ENCODE measurements around the gene STK38. TPM values are rescaled to one million over a fixed set of nuclear protein-coding genes. Genes with fewer than 3 reads are reported as not detected.
"Not testable (repeated sequence)": the region's sequence is repeated elsewhere in the genome, so short reads cannot be mapped to it uniquely, and the experiment has no call there.

The STK38 gene
- total and polyA plus RNA-seq, 4 donors, result 14.9 to 38.0 (median 20.7) TPM

DNA sequence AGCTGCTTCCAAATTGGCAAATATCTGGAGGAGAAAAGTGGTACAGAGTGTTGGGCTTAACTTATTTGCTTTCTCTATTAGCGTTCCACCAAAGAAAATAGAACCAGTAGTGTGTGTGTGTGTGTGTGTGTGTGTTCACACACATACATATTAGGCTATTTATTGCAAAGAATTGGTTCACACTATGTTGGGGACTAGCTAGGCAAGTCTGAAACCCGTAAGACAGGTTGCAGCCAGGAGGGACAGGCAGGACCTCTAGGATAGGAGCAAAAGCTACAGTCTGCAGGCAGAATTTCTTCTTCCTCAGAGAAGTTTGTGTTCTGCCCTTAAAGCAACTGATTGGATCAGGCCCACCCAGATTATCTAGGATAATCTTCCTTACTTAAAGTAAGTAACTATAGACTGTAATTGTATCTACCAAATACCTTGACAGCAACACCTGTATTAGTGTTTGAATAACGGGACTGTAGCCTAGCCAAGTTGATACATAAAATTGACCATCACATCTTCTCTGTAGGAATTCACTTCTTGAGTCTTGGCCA is 91.7 kb downstream of the STK38 start:
- WGBS, 2 donors, result 61 to 67% methylated on average over 3 of the region's 3 CpGs
- no peak overlapping the region for H3K27ac ChIP-seq (ENCODE audit: low read depth in 1 of 2, low read length in 2 of 2)
- H3K27me3 ChIP-seq (ENCODE audit: control insufficient read depth in 1 of 2, insufficient read depth in 2 of 2, low read length in 1 of 2), result no peaks in the 10 kb centered on the region
- H3K4me3 ChIP-seq (ENCODE audit: low read length in 2 of 2), result no peak overlapping the region
- H3K9me3 ChIP-seq (ENCODE audit: control insufficient read depth, low read length), result no peaks in the 10 kb centered on the region
- intact Hi-C loops (cut with DNase I), result no loop called here
- H3K36me3 ChIP-seq (ENCODE audit: control insufficient read depth in 1 of 2, insufficient read depth in 2 of 2, low read length in 1 of 2), result no peaks in the 10 kb centered on the region
- no peak for DNase-seq
- no peak for ATAC-seq (ENCODE audit: low FRiP score)
- no peaks in the 10 kb centered on the region for H3K4me1 ChIP-seq (ENCODE audit: control insufficient read depth in 1 of 2, insufficient read depth in 2 of 2, low read length in 2 of 2)

DNA sequence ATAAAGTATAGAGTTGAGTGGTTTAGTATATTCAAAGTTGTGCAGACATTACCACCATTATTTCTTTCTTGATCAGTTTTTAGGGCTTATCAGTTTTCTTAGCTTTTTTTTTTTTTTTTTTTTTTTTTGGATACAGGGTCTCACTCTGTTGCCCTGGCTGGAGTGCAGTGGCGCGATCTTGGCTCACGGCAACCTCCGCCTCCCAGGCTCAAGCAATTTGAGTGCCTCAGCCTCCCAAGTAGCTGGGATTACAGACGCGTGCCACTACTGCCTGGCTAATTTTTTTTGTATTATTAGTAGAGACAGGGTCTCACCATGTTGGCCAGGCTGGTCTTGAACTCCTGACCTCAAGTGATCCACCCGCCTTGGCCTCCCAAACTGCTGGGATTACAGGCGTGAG is 94.4 kb downstream of the STK38 start:
- H3K27ac ChIP-seq (ENCODE audit: low read depth in 1 of 2, low read length in 2 of 2); H3K4me3 ChIP-seq (ENCODE audit: low read length in 2 of 2); DNase-seq; H3K36me3 ChIP-seq (ENCODE audit: control insufficient read depth in 1 of 2, insufficient read depth in 2 of 2, low read length in 1 of 2); intact Hi-C loops (cut with DNase I); ATAC-seq (ENCODE audit: low FRiP score); H3K4me1 ChIP-seq (ENCODE audit: control insufficient read depth in 1 of 2, insufficient read depth in 2 of 2, low read length in 2 of 2); H3K27me3 ChIP-seq (ENCODE audit: control insufficient read depth in 1 of 2, insufficient read depth in 2 of 2, low read length in 1 of 2); H3K9me3 ChIP-seq (ENCODE audit: control insufficient read depth, low read length): not testable (repeated sequence)
- whole genome bisulfite sequencing, 2 donors, result 97% methylated on average over 8 of the region's 8 CpGs

DNA sequence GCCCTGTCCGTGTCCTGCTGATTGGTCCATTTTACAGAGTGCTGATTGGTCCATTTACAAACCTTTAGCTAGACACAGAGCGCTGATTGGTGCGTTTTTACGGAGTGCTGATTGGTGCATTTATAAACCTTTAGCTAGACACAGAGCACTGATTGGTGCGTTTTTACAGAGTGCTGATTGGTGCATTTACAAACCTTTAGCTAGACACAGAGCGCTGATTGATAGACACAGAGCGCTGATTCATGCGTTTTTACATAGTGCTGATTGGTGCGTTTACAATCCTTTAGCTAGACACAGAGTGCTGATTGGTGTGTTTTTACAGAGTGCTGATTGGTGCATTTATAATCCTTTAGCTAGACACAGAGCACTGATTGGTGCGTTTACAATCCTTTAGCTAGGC is 98.1 kb downstream of the STK38 start:
- H3K4me1 ChIP-seq (ENCODE audit: control insufficient read depth in 1 of 2, insufficient read depth in 2 of 2, low read length in 2 of 2); ATAC-seq (ENCODE audit: low FRiP score); H3K4me3 ChIP-seq (ENCODE audit: low read length in 2 of 2); H3K9me3 ChIP-seq (ENCODE audit: control insufficient read depth, low read length); H3K27me3 ChIP-seq (ENCODE audit: control insufficient read depth in 1 of 2, insufficient read depth in 2 of 2, low read length in 1 of 2); H3K27ac ChIP-seq (ENCODE audit: low read depth in 1 of 2, low read length in 2 of 2); DNase-seq; intact Hi-C loops (cut with DNase I); H3K36me3 ChIP-seq (ENCODE audit: control insufficient read depth in 1 of 2, insufficient read depth in 2 of 2, low read length in 1 of 2): not testable (repeated sequence)
- WGBS, 2 donors, result 96 to 97% methylated on average over 10 of the region's 10 CpGs

DNA sequence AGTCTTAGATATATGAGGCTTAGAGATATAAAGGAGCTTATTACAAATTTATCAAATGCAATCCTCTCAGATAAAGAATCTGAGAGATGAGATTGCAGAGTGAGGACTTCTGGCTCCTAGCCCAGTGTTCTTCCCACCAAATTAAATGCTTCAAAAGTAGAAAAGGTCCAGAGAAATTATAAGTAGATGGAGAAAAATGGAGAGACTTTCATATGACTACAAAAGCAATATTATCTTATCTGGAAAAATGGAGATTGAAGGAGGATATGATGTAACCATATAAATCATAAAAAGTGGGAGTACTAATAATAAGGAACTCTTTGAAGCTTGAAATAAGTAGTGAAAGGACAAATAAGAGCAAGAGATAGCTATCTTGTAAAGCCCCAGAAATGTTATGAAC is 101.7 kb downstream of the STK38 start:
- peaks cover 0 to 6% of the 10 kb centered on the region in 2 donors for H3K4me1 ChIP-seq (ENCODE audit: control insufficient read depth in 1 of 2, insufficient read depth in 2 of 2, low read length in 2 of 2)
- no peak overlapping the region for H3K4me3 ChIP-seq (ENCODE audit: low read length in 2 of 2)
- H3K9me3 ChIP-seq (ENCODE audit: control insufficient read depth, low read length), result no peaks in the 10 kb centered on the region
- H3K27me3 ChIP-seq (ENCODE audit: control insufficient read depth in 1 of 2, insufficient read depth in 2 of 2, low read length in 1 of 2), result no peaks in the 10 kb centered on the region
- intact Hi-C loops (cut with DNase I), result no loop called here
- no peaks in the 10 kb centered on the region for H3K36me3 ChIP-seq (ENCODE audit: control insufficient read depth in 1 of 2, insufficient read depth in 2 of 2, low read length in 1 of 2)
- DNase-seq (no peak), ATAC-seq (ENCODE audit: low FRiP score) (no peak)
- H3K27ac ChIP-seq (ENCODE audit: low read depth in 1 of 2, low read length in 2 of 2), result no peak overlapping the region

DNA sequence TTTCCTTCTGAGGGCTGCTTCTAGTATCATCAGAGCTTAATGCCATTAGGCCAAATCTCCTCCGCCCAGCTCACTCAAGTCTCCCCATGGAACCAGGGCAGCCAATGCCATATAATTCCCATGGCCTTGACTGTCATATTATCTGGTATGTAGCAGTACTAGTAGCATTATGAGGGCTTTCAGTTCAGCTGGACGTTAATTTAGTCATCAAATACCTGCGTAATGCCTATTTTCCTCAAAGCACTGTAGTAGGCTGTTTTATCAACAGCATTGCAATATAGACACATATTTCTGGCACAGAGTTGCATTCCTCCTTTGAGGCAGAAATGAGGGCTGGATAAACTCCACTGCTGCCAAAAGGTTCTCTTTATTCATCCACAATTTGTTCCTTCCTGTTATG is 102.8 kb downstream of the STK38 start:
- intact Hi-C loops (cut with DNase I), result loop anchor here (5.0 kb wide), 3 partner anchors 57 to 148 kb away; partner anchors contain the start of genes ETV7 (in 1 of the 2), SRSF3 (in 1 of the 2) and STK38 (in 1 of the 2)
- H3K4me1 ChIP-seq (ENCODE audit: control insufficient read depth in 1 of 2, insufficient read depth in 2 of 2, low read length in 2 of 2), result peaks cover 0 to 6% of the 10 kb centered on the region in 2 donors
- H3K9me3 ChIP-seq (ENCODE audit: control insufficient read depth, low read length), result no peaks in the 10 kb centered on the region
- H3K4me3 ChIP-seq (ENCODE audit: low read length in 2 of 2), result peak overlapping the region in 1 of 2 donors; percentile 96
- DNase-seq (no peak), ATAC-seq (ENCODE audit: low FRiP score) (no peak)
- 19 to 31% methylated on average over 3 of the region's 3 CpGs for WGBS, 2 donors
- H3K27ac ChIP-seq (ENCODE audit: low read depth in 1 of 2, low read length in 2 of 2), result peak overlapping the region; percentile 28 to 84
- H3K27me3 ChIP-seq (ENCODE audit: control insufficient read depth in 1 of 2, insufficient read depth in 2 of 2, low read length in 1 of 2), result no peaks in the 10 kb centered on the region
- H3K36me3 ChIP-seq (ENCODE audit: control insufficient read depth in 1 of 2, insufficient read depth in 2 of 2, low read length in 1 of 2), result no peaks in the 10 kb centered on the region

Other genes with a start within 250 kb of the STK38 start
- not detected for gene BNIP5, start 210.6 kb downstream of the STK38 start, total RNA-seq
- gene BNIP5, start 210.6 kb downstream of the STK38 start, polyA plus RNA-seq, result 1 to 10 TPM in 1 of 2 donors, not detected in 1; 2.3 TPM
- gene ETV7, start 159.8 kb downstream of the STK38 start, total RNA-seq, result 1 to 10 TPM; 2.2 to 2.8 TPM
- 1 to 10 TPM; 3.4 to 5.4 TPM for gene ETV7, start 159.8 kb downstream of the STK38 start, polyA plus RNA-seq
- gene PXT1, start 104.6 kb downstream of the STK38 start, total RNA-seq, result not detected
- under 1 TPM in 1 of 2 donors, not detected in 1; 0.05 TPM for gene PXT1, start 104.6 kb downstream of the STK38 start, polyA plus RNA-seq
- 10 to 100 TPM; 58.7 to 70.6 TPM for gene KCTD20, start 104.5 kb downstream of the STK38 start, total RNA-seq
- 10 to 100 TPM; 25.8 to 27.3 TPM for gene KCTD20, start 104.5 kb downstream of the STK38 start, polyA plus RNA-seq
- 100 to 1,000 TPM; 190 to 197 TPM for gene SRSF3, start 46.9 kb upstream of the STK38 start, total RNA-seq
- 100 to 1,000 TPM; 160 to 193 TPM for gene SRSF3, start 46.9 kb upstream of the STK38 start, polyA plus RNA-seq
- 100 to 1,000 TPM; 132 to 296 TPM for gene CDKN1A, start 131.2 kb upstream of the STK38 start, total RNA-seq
- 100 to 1,000 TPM; 133 to 149 TPM for gene CDKN1A, start 131.2 kb upstream of the STK38 start, polyA plus RNA-seq
- under 1 TPM; 0.29 to 0.66 TPM for gene RAB44, start 150.3 kb upstream of the STK38 start, total RNA-seq
- not detected for gene RAB44, start 150.3 kb upstream of the STK38 start, polyA plus RNA-seq

Data from aorta (tissue), 5 donors.